HEK293T (cell line): ENCODE measurements around the gene DBI.
"Not testable (repeated sequence)": the region's sequence is repeated elsewhere in the genome, so short reads cannot be mapped to it uniquely, and the experiment has no call there.

Experiments used
- CTCF ChIA-PET: fragments of 350-600 bp; formaldehyde crosslinking; extraction: SDS; loops from one replicate; lab custom pipeline; 2021; ENCODE audit warnings: antibody characterized with exemption, inconsistent platforms; lab: Yijun Ruan, JAX
- POLR2A ChIA-PET: fragments of 350-600 bp; formaldehyde crosslinking; extraction: SDS; loops from one replicate; lab custom pipeline; 2020; ENCODE audit warnings: antibody characterized with exemption, inconsistent platforms; lab: Yijun Ruan, JAX
- DNase-seq: peaks from one replicate; pipeline ENCODE4 v3.0.0; 2012; ENCODE audit warnings: mixed read lengths; ENCODE audit errors: extremely low spot score
- ARNT ChIP-seq: fragments of 450-650 bp; IDR thresholded peaks from 2 replicates; pipeline ENCODE4 v1.6.1; 2017; ENCODE audit warnings: mild to moderate bottlenecking
- BHLHE40 ChIP-seq: fragments of 450-650 bp; IDR thresholded peaks from 2 replicates; pipeline ENCODE4 v1.6.1; 2016; ENCODE audit warnings: mild to moderate bottlenecking, moderate library complexity, borderline replicate concordance
- CTBP1 ChIP-seq: fragments of 450-650 bp; IDR thresholded peaks from 2 replicates; pipeline ENCODE4 v1.6.1; 2016; ENCODE audit warnings: borderline replicate concordance
- ELF4 ChIP-seq: fragments of 450-650 bp; IDR thresholded peaks from 2 replicates; pipeline ENCODE4 v1.6.1; 2017; ENCODE audit warnings: antibody characterized with exemption
- FOXA1 ChIP-seq: fragments of 450-650 bp; IDR thresholded peaks from 2 replicates; pipeline ENCODE4 v1.6.1; 2016; ENCODE audit warnings: mild to moderate bottlenecking
- FOXK2 ChIP-seq: fragments of 450-650 bp; IDR thresholded peaks from 2 replicates; pipeline ENCODE4 v1.6.1; 2016; ENCODE audit warnings: mild to moderate bottlenecking
- FOXM1 ChIP-seq: fragments of 450-650 bp; IDR thresholded peaks from 2 replicates; pipeline ENCODE4 v1.6.1; 2017; ENCODE audit warnings: mild to moderate bottlenecking, borderline replicate concordance
- HDGF ChIP-seq: fragments of 450-650 bp; IDR thresholded peaks from 2 replicates; pipeline ENCODE4 v1.6.1; 2017; ENCODE audit warnings: antibody characterized with exemption, borderline replicate concordance
- L3MBTL2 ChIP-seq: fragments of 450-650 bp; conservative IDR thresholded peaks from 2 replicates; pipeline ENCODE4 v1.6.1; 2016; ENCODE audit warnings: mild to moderate bottlenecking
- LEF1 ChIP-seq: fragments of 450-650 bp; IDR thresholded peaks from 2 replicates; pipeline ENCODE4 v1.6.1; 2017; ENCODE audit warnings: mild to moderate bottlenecking, borderline replicate concordance
- NFRKB ChIP-seq: fragments of 450-650 bp; IDR thresholded peaks from 2 replicates; pipeline ENCODE4 v1.6.1; 2016; ENCODE audit warnings: mild to moderate bottlenecking, moderate library complexity
- SP1 ChIP-seq: fragments of 450-650 bp; IDR thresholded peaks from 2 replicates; pipeline ENCODE4 v1.6.1; 2017
- SUZ12 ChIP-seq: fragments of 450-650 bp; IDR thresholded peaks from 2 replicates; pipeline ENCODE4 v1.6.1; 2016; ENCODE audit warnings: mild to moderate bottlenecking
- TARDBP ChIP-seq: fragments of 450-650 bp; IDR thresholded peaks from 2 replicates; pipeline ENCODE4 v1.6.1; 2016
- ZNF384 ChIP-seq: fragments of 450-650 bp; IDR thresholded peaks from 2 replicates; pipeline ENCODE4 v1.6.1; 2016
- TF ChIP-seq, protein P1 (sequence below): fragments of 450-650 bp; IDR thresholded peaks from 2 replicates; pipeline ENCODE4 v1.6.1; 2016

Gene DBI

GRCh38 chr2:119402645-119403560 is 36.1 kb downstream of the DBI start:
- CTCF ChIA-PET: no interaction called here
- POLR2A ChIA-PET: no interaction called here
- DNase-seq: no peak
- no peak for TF ChIP-seq FOXK2
- no peak for TF ChIP-seq BHLHE40
- no peak for TF ChIP-seq ELF4
- TF ChIP-seq SUZ12: no peak
- TF ChIP-seq L3MBTL2: no peak
- no peak for TF ChIP-seq HDGF
- no peak for TF ChIP-seq FOXA1
- no peak for TF ChIP-seq LEF1
- no peak for TF ChIP-seq TARDBP
- TF ChIP-seq FOXM1: no peak
- no peak for TF ChIP-seq NFRKB
- TF ChIP-seq SP1: no peak
- no peak for TF ChIP-seq ZNF384
- TF ChIP-seq, protein P1, sequence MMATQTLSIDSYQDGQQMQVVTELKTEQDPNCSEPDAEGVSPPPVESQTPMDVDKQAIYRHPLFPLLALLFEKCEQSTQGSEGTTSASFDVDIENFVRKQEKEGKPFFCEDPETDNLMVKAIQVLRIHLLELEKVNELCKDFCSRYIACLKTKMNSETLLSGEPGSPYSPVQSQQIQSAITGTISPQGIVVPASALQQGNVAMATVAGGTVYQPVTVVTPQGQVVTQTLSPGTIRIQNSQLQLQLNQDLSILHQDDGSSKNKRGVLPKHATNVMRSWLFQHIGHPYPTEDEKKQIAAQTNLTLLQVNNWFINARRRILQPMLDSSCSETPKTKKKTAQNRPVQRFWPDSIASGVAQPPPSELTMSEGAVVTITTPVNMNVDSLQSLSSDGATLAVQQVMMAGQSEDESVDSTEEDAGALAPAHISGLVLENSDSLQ: no peak
- no peak for TF ChIP-seq ARNT

DNA sequence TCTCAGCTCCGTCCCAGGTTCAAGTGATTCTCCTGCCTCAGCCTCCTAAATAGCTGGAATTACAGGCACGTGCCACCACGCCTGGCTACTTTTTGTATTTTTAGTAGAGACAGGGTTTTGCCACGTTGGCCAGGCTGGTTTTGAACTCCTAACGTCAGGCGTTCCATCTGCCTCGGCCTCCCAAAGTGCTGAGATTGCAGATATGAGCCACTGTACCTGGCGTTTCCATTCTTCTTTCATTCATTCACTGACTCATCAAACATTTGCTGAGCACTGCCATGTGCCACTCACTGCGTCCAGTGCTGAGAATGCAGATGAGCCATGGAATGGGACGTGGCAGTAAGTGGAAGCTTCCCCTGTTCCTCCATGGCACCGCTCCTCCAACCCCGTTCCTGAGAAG is 36.8 kb downstream of the DBI start:
- CTCF ChIA-PET, POLR2A ChIA-PET, DNase-seq: not testable (repeated sequence)

GRCh38 chr2:119405151-119405550 is 38.4 kb downstream of the DBI start:
- ChIA-PET POLR2A (no interaction called here), CTCF (no interaction called here)
- no peak for DNase-seq
- TF ChIP-seq HDGF: no peak
- TF ChIP-seq SP1: no peak
- no peak for TF ChIP-seq FOXK2
- no peak for TF ChIP-seq BHLHE40
- TF ChIP-seq NFRKB: no peak
- TF ChIP-seq L3MBTL2: no peak
- TF ChIP-seq, protein P1: no peak
- no peak for TF ChIP-seq FOXA1
- TF ChIP-seq FOXM1: no peak
- no peak for TF ChIP-seq CTBP1
- TF ChIP-seq ZNF384: no peak
- TF ChIP-seq TARDBP: no peak
- no peak for TF ChIP-seq ARNT
- no peak for TF ChIP-seq LEF1
- TF ChIP-seq SUZ12: no peak
- no peak for TF ChIP-seq ELF4

- POLR2A ChIA-PET: no interaction called here
- CTCF ChIA-PET: interaction anchor here (1.2 kb wide), 1 partner anchor 69 kb away, joined by 7 read pairs; no protein-coding TSS in a partner anchor
- no peak for TF ChIP-seq CTBP1
- TF ChIP-seq, protein P1: peak; percentile 81
- peak; percentile 82 for DNase-seq
Measured at GRCh38 chr2:119407430-119408220, 40.8 kb downstream of the DBI start.

DNA sequence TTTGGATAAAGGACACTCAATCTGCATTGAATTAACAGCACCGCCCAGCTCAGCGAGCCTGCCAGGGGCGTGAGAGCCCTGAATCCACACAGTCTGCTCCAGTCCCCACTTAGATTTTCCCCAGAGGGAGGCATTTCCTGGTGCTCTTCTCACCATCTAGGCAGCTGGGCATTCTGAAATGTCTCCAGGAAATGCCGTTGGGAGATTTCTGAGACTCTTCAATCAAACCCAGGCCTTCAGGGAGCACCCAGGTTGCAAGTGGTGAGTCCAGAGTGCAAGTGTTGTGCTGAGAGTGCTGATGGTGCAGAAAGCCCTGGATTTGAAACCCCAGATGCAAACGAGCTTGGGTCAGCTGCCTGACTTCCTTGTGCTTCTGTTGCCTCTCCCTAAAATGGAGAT is 41.4 kb downstream of the DBI start:
- DNase-seq: no peak

More for the DNA sequence above, 41.4 kb downstream of the DBI start:
- ChIA-PET POLR2A (no interaction called here), CTCF (interaction anchor here (1.2 kb wide), 1 partner anchor 68 kb away, joined by 7 read pairs; no protein-coding TSS in a partner anchor)
- no peak for TF ChIP-seq SP1
- no peak for TF ChIP-seq SUZ12
- TF ChIP-seq FOXM1: no peak
- no peak for TF ChIP-seq ELF4
- TF ChIP-seq HDGF: no peak
- TF ChIP-seq, protein P1: no peak
- TF ChIP-seq ARNT: no peak
